GM18508 (cell line): ENCODE data around the gene TDRD12.

Experiments
- ATAC-seq: cut with Tn5 transposase; IDR thresholded peaks from one replicate; pipeline ENCODE4 v1.9.1; 2021; ENCODE audit warnings: moderate number of reproducible peaks; ENCODE audit not compliant: insufficient read depth, unreplicated experiment

Gene TDRD12

DNA sequence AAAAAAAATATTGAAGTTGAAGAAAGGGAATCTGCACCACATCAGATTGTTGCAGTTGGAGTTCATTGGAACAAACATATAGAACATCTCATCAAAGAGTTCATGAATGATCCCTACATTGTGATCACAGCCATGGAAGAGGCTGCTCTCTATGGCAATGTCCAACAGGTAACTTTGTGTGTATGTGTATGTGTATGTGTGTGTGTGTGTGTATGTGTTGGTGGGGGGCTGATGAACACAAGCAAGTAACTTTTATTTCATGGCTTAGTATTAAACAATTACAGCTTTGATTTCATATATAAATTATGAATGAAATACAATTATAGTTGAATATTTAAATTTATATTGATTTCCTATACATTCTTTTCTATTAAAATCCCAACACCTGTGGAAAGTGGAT, 80.6 kb downstream of the TDRD12 start:
- no peak for ATAC-seq

DNA sequence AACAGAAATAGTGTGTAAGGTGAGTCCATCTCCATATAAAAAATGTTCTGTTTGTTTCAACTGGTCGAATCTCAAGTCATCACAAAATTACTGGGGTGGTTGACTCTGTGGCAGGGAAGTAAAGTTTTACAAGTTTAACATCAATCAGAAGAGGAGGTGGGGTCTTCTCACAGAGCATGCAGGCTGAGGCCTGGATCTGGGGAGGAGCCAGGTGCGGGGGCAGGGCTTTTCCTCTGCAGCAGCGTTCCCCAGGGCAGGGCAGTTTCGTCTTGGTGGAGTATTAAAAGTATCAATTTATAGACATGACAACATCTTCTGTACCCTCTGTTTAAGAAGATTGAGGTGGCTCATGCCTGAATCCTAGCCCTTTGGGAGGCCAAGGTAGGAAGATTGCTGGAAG, 81.2 kb downstream of the TDRD12 start:
- no peak for ATAC-seq

DNA sequence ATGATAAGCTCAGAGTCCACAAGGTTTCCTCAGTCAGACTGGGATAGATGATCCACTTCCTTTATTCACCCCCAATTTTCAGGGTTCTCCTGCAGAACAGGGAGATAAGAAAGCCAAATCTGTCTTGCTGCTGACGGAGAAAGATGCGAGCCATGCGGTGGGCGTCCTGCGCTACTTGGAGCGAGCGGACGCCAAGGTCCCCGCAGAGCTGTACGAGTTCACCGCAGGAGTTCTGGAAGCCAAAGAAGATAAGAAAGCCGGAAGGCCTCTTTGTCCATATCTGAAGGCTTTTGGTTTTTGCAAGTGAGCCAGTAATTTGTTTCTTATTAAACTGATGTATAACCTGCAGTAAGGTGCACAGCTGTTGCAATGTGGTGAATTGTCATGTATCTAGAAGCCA, 83.3 kb downstream of the TDRD12 start:
- no peak for ATAC-seq

DNA sequence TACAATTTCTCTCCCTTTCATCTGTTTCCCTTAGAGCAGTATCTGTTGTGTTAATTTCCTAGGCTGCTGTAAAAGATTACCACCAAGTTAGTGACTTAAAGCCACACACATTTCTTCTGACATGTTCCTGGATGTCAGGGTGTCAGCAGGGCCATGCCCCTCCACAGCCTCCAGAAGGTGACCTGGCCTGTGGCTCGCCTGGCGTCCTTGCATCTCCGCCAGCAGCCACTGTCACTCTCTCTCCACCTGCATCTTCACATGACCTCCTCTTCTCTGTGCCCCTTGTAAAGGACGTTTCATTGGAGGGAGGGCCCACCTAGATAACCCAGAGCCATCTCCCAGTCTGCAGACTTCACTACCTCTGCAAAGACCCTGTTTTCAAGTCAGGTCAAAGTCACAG, 88.7 kb downstream of the TDRD12 start:
- ATAC-seq, result no peak

DNA sequence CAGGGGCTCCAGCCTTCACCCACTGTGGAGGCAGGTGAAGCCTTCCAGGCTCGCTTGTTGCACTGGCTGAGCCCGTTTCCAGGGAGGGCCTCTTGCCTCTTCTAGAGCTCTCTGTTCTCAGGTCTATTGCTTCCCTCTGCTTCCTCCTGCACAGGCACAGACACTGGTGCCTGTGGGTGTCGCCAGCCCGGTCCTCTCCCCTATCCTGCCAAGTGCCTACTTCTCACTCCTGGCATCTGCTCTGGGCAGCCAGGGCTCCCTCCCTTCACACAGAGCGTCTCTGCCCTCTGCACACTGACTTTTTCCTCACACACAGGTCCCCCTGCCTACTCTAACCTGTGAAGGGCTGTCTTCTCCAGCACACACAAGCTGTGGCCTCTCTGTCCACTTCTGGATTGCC, 89.7 kb downstream of the TDRD12 start:
- no peak for ATAC-seq

DNA sequence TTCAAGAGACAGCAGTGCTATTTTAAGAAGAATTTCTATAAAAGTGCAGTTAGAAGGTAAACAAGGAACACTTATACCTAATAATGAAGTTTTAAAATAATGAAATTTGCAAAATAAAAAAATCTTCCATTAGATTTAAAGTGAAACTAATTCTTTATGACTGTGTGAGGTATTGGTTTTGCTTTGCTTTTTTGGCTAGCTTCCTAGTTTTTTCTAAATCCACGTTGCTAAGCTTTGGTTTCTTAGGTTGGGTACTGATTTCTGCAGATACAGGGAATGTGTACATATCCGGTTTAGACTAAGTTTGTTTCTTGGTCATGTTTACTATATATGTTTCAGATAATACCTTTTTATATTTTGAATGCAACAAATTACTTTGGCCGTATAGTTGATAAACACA, 90.2 kb downstream of the TDRD12 start:
- no peak for ATAC-seq

DNA sequence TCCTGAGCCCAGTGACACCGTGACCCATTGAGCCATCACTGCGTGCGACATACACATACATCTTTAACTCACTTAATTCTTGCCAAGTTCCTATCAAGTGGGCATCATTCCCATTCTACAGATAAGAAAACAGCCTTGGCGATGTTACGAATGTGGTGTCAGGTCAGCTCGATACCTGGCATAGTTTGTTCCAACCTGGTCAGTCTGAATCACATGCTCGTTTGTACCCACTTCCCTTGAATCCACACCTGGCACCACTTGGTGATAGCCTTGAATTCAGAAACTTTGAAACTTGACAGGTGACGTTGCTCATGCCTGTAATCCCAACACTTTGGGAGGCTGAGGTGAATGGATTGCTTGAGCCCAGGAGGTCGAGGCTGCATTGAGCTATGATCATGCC, 90.9 kb downstream of the TDRD12 start:
- ATAC-seq, result no peak

DNA sequence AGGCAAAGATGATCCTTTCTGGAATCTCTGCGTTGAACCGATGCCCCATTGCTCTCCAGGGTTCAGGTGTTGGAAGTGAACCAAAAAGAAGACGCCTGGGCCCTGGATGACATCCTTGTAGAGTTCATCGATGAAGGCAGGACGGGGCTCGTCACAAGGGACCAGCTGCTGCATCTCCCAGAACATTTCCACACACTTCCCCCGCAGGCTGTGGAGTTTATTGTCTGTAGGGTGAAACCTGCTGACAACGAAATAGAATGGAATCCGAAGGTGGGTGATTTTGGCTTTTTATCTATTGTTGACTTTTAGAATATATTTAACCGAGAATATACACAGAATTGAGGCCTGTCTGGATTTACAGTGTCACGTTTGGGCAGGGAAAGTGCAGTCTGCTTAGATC, 91.6 kb downstream of the TDRD12 start:
- no peak for ATAC-seq

DNA sequence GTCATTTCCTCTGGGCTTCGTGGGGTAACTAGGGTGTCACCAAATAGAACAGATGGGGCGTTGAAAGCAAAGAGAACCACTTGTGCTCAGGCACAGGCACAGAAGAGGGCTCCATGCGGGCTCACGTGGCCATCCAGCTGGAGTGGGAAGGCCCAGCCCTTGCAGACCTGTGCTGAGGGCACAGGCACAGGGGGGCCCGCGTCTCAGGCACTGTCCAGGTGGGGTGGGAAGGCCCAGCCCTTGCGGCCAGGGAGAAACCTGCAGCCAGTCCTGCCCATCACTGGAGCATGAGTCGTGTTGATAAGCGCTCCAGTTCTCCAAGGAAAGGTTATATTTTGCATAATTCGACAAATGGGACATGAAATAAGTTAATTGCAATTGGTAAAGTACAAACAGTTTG, 92.5 kb downstream of the TDRD12 start:
- ATAC-seq, result no peak

DNA sequence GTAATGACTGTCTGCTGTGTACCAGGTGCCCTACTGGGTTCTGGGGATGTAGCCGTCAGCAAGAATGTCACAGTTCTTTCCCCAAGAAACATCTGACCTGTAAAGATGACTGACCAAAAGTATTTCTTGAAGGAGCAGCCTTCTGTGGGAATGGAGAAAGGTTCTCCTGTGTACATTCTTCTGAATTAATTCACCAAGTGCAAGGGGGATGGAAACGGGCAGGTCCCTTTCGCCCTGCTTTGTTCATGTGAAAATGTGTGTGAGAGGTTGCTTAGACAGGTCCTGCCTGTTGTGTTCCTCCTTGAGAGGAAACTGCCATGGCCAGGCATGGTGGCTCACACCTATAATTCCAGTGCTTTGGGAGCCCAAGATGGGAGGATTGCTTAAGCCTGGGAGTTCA, 93.0 kb downstream of the TDRD12 start:
- ATAC-seq, result no peak

DNA sequence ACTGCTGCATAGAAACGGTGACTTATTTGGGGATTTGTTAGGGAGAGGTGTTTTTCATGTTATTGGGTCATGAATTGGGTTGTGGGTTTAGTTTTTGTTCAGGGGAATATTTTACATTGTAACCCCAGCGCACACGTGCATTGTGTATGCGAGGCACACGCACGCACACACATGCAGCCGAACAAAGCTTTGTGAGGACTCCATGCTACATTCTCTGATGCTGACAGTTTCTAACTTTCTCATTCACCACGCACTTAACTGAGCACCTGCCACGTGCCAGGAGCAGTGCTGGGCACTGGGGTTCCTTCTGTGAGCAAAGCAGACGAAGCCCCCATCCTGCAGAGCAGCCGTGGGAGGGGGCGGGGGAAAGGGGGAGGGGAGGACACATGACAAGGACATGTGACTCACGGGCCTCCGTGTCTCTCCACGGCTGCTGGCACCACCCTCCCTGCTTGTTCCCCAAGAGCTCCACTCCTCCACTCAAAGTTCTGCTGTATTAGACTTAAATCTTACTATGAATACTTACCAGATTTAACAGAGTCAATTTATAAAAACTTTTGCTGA, 94.4 kb downstream of the TDRD12 start:
- ATAC-seq, result no peak

DNA sequence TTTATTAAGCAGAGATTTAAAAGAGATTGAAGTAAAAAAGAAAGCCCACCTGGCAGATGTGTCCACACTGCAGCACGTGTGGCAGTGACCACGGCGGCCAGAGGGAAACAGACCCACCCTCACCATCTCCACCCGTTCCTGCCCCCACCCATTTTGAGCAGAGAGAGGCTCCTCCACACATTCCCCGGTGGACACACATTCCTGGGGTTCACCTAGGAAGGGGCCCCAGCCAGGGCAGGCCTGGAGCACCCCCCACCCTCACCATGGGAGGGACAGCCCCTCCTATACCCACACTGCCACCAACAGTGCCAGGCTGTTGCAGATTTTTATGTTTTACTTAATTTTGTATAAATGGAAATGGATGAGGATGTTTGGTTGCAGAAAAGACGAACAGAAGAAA, 95.1 kb downstream of the TDRD12 start:
- ATAC-seq, result no peak

DNA sequence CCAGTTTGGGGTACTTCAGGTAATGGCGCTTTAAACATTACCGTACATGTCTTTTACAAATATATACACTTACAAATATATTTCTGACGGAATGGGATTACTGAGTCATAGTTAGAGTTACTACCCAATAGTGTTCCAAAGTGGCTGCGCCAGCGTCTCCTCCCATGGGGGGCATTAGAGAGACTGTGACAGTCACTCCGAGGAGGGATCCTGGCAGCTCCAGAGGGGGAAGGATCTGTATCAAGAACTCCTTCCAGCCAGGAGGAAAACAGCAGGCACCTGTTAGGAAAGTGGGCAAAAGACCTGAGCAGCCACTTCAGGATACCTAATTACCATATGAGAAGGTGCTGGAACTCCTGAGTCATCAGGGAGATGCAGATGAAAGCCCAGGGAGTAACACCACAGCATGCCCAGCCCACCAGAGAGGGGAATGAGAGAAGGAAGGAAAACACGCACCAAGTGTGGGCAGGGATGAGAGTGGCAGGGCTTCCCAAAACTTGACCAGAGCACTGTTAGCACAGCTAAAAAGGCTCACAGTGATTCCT, 97.1 kb downstream of the TDRD12 start:
- ATAC-seq, result no peak

DNA sequence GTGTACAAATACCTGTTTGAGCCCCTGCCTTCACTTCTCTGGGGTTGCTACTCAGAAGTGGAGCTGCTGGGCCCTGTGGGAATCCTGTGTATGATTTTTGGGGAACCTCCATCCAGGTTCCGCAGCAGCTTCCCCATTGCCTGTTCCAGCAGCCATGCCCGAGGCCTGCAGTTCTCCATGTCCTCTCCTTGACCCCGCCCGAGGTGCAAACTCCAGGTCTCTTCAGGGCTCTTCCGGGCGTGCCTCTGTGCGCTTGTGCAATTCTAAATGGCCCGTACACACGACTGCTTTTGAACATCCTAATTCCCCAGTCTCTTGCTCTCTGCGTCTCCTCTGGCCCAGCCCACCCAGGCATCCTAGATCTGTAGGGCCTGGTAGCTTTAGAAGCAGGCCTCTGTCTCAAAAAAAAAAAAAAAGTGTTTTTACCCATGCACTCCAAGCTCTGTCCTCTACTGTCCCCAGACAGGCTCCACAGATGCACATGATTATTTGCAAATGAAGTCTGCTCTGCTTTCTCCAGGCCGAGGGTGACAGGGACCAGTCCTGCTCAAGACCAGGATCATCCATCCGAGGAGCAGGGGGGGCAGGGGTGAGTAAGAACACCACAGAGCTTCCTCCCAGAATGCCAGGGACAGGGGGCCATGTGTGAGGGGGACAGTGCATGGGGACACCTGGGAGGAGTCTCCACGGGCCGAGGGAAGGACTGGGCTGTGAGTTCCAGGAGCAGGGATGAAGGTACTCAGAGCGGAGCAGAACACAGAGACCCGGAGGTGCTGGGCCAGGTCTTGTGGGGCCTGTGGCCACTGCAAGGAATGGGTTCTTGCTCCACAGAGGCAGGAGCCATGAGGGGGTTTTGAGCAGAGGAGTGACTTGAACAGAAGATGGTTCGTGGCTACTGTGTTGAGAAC, 98.3 kb downstream of the TDRD12 start:
- no peak for ATAC-seq

DNA sequence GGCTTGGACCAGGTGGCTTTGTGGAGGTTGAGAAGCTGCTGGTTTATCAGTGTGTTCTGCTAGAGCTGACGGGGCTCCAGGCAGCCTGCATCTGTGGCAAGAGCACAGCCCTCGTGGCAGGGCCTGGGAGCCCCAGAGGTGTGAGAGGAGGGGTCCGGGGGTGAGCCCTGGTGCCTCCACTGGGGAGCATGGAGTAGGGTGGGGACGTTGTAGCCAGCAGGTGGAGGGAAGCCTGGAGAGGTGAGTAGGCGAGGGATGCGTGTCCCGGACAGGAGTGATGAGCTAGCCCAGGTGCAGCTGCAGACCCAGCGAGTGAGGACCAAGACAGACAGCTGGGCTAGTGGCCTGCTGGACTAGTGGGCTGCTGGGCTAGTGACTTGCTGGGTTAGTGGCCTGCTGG, 99.0 kb downstream of the TDRD12 start:
- ATAC-seq, result no peak

DNA sequence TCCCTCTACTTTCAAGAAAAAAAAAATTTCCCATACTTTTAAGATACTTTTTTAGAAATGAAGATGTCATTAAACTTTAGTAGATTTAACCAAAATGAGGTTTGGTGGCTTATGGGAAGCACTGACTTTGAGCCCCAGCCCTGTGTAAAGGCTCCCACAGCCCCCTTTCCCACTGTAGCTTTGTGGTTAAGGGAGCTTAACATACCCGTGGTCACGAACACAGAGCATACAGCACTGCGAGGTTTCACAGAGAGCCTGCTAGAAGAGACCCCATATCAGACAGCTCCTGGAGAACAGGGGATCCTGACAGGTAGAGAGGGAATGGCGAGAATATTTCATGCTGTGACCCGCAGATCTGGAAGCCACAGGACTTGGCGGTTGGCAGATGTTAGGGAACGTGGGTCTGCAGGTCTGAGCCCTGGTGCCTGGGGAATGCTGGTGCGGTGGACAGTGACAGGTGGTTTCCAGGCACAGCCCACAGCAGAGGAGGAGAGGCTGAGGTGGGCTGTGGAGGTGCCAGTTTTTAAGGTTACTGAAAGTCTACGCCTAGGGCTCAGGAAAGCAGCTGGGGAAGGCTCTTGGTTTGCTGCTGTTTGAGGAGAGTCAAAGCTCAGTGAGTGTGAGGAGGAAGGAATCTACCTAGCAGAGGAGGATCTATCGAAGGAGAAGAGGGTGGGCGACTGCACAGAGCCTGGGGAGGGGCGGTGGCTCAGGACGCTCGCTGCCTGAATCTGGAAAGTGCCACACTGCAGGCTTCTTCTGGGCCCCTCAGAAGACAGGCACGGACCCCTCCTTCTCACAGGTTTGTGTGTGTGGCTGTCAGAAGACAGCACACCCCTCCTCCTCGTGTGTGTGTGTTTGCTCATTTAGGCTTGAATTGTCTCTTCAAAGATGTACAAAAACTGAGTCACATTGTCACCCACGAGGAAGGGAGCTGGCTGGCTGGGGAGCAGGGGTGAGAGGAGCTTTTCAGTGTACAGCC, 100.1 kb downstream of the TDRD12 start:
- no peak for ATAC-seq

DNA sequence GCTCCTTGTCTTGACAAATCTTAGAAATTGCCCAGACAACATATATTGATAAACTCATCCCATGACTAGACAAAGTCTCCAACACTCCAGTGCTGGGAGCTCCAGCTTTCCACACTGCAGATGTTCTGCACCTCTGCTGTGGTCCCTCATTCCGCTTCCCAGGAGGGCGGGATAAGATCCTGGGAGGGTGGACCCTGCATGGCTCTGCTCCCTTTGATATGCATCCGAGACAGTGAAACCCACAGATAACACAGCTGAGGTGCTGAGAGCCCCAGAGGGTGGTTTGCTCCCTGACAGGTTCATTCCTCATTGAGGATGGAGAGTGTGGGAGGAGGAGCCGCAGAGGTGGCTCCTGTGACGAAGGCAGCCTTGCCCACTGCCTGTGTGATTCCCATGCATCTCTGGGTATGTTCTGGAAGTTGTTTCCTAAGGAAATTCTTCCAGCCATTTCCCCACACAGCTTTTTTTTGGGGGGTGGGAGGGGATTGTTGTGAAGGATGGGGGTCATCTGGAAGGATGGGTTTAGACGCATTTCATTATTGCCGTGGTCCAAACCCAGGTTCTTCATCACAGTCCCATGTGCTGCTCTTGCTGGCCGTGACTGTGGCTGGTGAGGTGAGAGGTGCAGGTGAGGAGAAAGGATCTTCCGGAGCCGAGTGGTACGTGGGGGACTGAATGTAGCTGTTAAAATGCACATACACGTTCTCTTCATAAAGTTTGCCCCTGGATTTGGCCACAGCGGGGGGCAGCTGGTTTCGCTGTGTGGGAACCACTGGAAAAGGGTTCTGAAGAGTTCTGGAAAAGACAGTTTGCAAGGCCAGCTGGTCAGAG, 103.6 kb downstream of the TDRD12 start:
- ATAC-seq, result no peak

DNA sequence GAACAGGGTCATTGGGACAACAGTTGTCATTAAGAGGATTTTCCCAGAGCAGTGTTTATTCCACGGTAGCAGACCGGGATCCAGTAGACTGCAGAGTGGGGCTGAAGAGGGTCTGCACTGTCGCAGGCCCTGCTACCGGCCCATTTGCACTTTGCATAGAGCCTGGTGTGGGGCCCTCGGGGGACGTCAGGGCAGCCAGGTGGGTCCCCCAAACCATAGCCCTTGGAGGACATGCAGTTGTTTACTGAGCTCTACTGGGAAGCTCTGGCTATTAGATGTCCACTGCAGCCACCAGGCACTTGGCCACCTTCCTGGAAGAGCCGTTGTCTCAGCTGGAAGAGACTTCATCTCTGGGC, 104.2 kb downstream of the TDRD12 start:
- ATAC-seq, result no peak

DNA sequence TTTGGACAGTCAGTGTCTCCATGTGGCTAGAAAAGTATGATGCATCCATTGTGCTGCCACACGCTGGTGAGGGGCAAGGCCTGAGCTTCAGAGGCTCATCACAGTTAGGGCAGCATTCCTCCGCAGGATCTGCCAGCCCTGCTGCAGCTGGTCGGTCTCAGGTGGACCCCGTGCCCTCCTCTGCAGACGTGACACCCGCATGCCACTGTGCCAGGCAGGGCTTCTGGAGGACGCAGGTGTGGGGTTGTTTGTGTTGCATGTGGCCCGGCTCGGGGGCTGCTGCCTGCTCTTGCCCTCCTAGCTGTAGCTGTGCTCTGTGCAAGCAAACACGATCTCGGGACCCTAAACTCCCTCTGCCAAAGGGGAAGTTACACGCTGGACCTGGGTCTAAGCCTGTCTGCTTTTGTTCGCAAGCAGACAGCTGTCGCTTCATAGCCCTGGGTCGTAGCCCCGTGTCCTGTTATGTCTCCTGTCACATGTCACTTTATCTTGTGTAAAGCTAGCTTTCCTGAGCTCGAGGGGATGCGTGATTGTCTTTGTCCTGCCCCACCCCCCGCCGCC, 104.7 kb downstream of the TDRD12 start:
- no peak for ATAC-seq
